H9 (cell line): Measurements from ENCODE around the gene TMEM109. TPM values are rescaled to one million over a fixed set of nuclear protein-coding genes. Genes with fewer than 3 reads are reported as not detected.

ENCODE experiments used
- DNase-seq: peaks from one replicate; pipeline ENCODE4 v3.0.0-alpha.2; 2017
- H2AFZ ChIP-seq: one replicate; pipeline ENCODE4 v1.6.1; 2013; ENCODE audit warnings: mild to moderate bottlenecking, low read length, control low read depth, moderate library complexity
- H2AK5ac ChIP-seq: 2 replicates; pipeline ENCODE4 v1.6.1; 2013; ENCODE audit warnings: low read length, control low read depth, mixed read lengths; ENCODE audit not compliant: insufficient read length
- H2BK120ac ChIP-seq: one replicate; pipeline ENCODE4 v1.6.1; 2013; ENCODE audit warnings: low read depth, mild to moderate bottlenecking, low read length, control low read depth, inconsistent platforms; ENCODE audit not compliant: poor library complexity, severe bottlenecking
- H2BK12ac ChIP-seq: 2 replicates; pipeline ENCODE4 v1.6.1; 2013; ENCODE audit warnings: low read length, control low read depth, mixed read lengths, low read depth; ENCODE audit not compliant: insufficient read length
- H2BK15ac ChIP-seq: 2 replicates; pipeline ENCODE4 v1.6.1; 2013; ENCODE audit warnings: low read depth, low read length, control low read depth
- H2BK20ac ChIP-seq: one replicate; pipeline ENCODE4 v1.6.1; 2013; ENCODE audit warnings: low read depth, mild to moderate bottlenecking, low read length, control low read depth, inconsistent platforms; ENCODE audit not compliant: poor library complexity, severe bottlenecking
- H2BK5ac ChIP-seq: 2 replicates; pipeline ENCODE4 v1.6.1; 2013; ENCODE audit warnings: low read length, control low read depth, mixed read lengths; ENCODE audit not compliant: insufficient read length
- H3K14ac ChIP-seq: 2 replicates; pipeline ENCODE4 v1.6.1; 2013; ENCODE audit warnings: low read length, control low read depth; ENCODE audit not compliant: insufficient read depth
- H3K18ac ChIP-seq: 2 replicates; pipeline ENCODE4 v1.6.1; 2013; ENCODE audit warnings: low read depth, mild to moderate bottlenecking, mixed read lengths, low read length, control low read depth; ENCODE audit not compliant: insufficient read length
- H3K23ac ChIP-seq: 2 replicates; pipeline ENCODE4 v1.6.1; 2013; ENCODE audit warnings: low read length, control low read depth, mixed read lengths, low read depth; ENCODE audit not compliant: insufficient read length
- H3K23me2 ChIP-seq: 2 replicates; pipeline ENCODE4 v1.6.1; 2013; ENCODE audit warnings: low read depth, mild to moderate bottlenecking, mixed read lengths, low read length, control low read depth; ENCODE audit not compliant: insufficient read length, poor library complexity, severe bottlenecking
- H3K27ac ChIP-seq: 2 replicates; pipeline ENCODE4 v1.5.1; 2013; ENCODE audit warnings: low read length, control low read depth, mixed read lengths, low read depth; ENCODE audit not compliant: insufficient read length
- H3K27me3 ChIP-seq: 2 replicates; pipeline ENCODE4 v1.6.1; 2013; ENCODE audit warnings: low read length, control low read depth, inconsistent platforms; ENCODE audit not compliant: insufficient read depth
- H3K4ac ChIP-seq: 2 replicates; pipeline ENCODE4 v1.6.1; 2013; ENCODE audit warnings: low read depth, mild to moderate bottlenecking, control low read depth, inconsistent platforms, low read length, moderate library complexity
- H3K4me1 ChIP-seq: 2 replicates; pipeline ENCODE4 v1.6.1; 2013; ENCODE audit warnings: low read length, control low read depth, inconsistent platforms; ENCODE audit not compliant: insufficient read depth
- H3K4me2 ChIP-seq: 2 replicates; pipeline ENCODE4 v1.6.1; 2013; ENCODE audit warnings: low read length, control low read depth, mixed read lengths; ENCODE audit not compliant: insufficient read length, insufficient read depth
- H3K56ac ChIP-seq: 2 replicates; pipeline ENCODE4 v1.6.1; 2013; ENCODE audit warnings: low read depth, mild to moderate bottlenecking, mixed read lengths, low read length, control low read depth; ENCODE audit not compliant: insufficient read length
- H3K79me1 ChIP-seq: 2 replicates; pipeline ENCODE4 v1.6.1; 2013; ENCODE audit warnings: low read depth, mild to moderate bottlenecking, moderate library complexity, low read length, control low read depth, inconsistent platforms; ENCODE audit not compliant: insufficient read depth, poor library complexity, severe bottlenecking
- H3K79me2 ChIP-seq: 2 replicates; pipeline ENCODE4 v1.6.1; 2013; ENCODE audit warnings: low read length, control low read depth, inconsistent platforms; ENCODE audit not compliant: insufficient read depth
- H3K9ac ChIP-seq: 2 replicates; pipeline ENCODE4 v1.6.1; 2013; ENCODE audit warnings: low read length, control low read depth, mixed read lengths; ENCODE audit not compliant: insufficient read length; ENCODE audit errors: extremely low read depth
- H3K9me3 ChIP-seq: one replicate; pipeline ENCODE4 v1.6.1; 2013; ENCODE audit warnings: low read depth, low read length, inconsistent platforms; ENCODE audit not compliant: control insufficient read depth
- H3T11ph ChIP-seq: one replicate; pipeline ENCODE4 v1.6.1; 2013; ENCODE audit warnings: mild to moderate bottlenecking, low read length, control low read depth, inconsistent platforms
- H4K20me1 ChIP-seq: one replicate; pipeline ENCODE4 v1.6.1; 2013; ENCODE audit not compliant: control insufficient read depth, insufficient read length, insufficient read depth
- H4K5ac ChIP-seq: 2 replicates; pipeline ENCODE4 v1.6.1; 2013; ENCODE audit warnings: low read depth, mild to moderate bottlenecking, mixed read lengths, low read length, control low read depth; ENCODE audit not compliant: insufficient read length
- H4K8ac ChIP-seq: replicated peaks from 2 replicates; pipeline ENCODE4 v1.6.1; 2013; ENCODE audit warnings: low read length, control low read depth, mixed read lengths, low read depth; ENCODE audit not compliant: insufficient read length
- H4K91ac ChIP-seq: 2 replicates; pipeline ENCODE4 v1.6.1; 2013; ENCODE audit warnings: low read depth, mild to moderate bottlenecking, moderate library complexity, mixed read lengths, low read length, control low read depth; ENCODE audit not compliant: insufficient read length
- H3K27ac Mint-ChIP-seq, 3 experiments: 2 replicates in 2 of 3; 3 replicates in 1 of 3; pipeline ENCODE4 v1.8.0; 2020 to 2021; ENCODE audit warnings: mixed read lengths in 3 of 3, mild to moderate bottlenecking in 1 of 3, moderate library complexity in 1 of 3
- H3K27me3 Mint-ChIP-seq: 2 replicates; pipeline ENCODE4 v1.8.0; 2021; ENCODE audit warnings: low read depth, mild to moderate bottlenecking, moderate library complexity, mixed read lengths
- H3K36me3 Mint-ChIP-seq, 3 experiments: 2 replicates in 2 of 3; 3 replicates in 1 of 3; pipeline ENCODE4 v1.8.0; 2020 to 2021; ENCODE audit warnings: low read depth in 3 of 3, mixed read lengths in 3 of 3; ENCODE audit not compliant: insufficient read depth in 1 of 3
- H3K4me1 Mint-ChIP-seq, 2 experiments: 2 replicates each; pipeline ENCODE4 v1.8.0; 2020; ENCODE audit warnings: mixed read lengths in 2 of 2
- H3K4me3 Mint-ChIP-seq, 2 experiments: 2 replicates in 1 of 2; 3 replicates in 1 of 2; pipeline ENCODE4 v1.8.0; 2020 to 2021; ENCODE audit warnings: mild to moderate bottlenecking in 2 of 2, mixed read lengths in 2 of 2, moderate library complexity in 1 of 2
- H3K9me3 Mint-ChIP-seq, 2 experiments: 2 replicates in 1 of 2; 3 replicates in 1 of 2; pipeline ENCODE4 v1.8.0; 2020; ENCODE audit warnings: mild to moderate bottlenecking in 2 of 2, mixed read lengths in 2 of 2, moderate library complexity in 1 of 2
- WGBS: extraction: QIAGEN DNeasy Blood & Tissue Kit; methylation state at CpG from one replicate; pipeline ENCODE4 v1.1.7; 2013; ENCODE audit warnings: missing lambda C conversion rate, low lambda C conversion rate, mixed read lengths; ENCODE audit not compliant: insufficient read length; ENCODE audit errors: extremely low coverage; 5-methylcytosine and 5-hydroxymethylcytosine counted together
- total RNA-seq: library from RNA; stranded (reverse); gene quantifications from 2 replicates; pipeline ENCODE4 v1.2.1, GENCODE V29; 2021
- TF ChIP-seq, protein P1 (sequence below): fragments of 200-600 bp; sonication (generic); conservative IDR thresholded peaks from 3 replicates; pipeline ENCODE4 v1.8.0; 2021; ENCODE audit warnings: antibody characterized with exemption, mild to moderate bottlenecking

Gene TMEM109
- total RNA-seq, 1 experiment from 2014 or later: 38.0 TPM

DNA sequence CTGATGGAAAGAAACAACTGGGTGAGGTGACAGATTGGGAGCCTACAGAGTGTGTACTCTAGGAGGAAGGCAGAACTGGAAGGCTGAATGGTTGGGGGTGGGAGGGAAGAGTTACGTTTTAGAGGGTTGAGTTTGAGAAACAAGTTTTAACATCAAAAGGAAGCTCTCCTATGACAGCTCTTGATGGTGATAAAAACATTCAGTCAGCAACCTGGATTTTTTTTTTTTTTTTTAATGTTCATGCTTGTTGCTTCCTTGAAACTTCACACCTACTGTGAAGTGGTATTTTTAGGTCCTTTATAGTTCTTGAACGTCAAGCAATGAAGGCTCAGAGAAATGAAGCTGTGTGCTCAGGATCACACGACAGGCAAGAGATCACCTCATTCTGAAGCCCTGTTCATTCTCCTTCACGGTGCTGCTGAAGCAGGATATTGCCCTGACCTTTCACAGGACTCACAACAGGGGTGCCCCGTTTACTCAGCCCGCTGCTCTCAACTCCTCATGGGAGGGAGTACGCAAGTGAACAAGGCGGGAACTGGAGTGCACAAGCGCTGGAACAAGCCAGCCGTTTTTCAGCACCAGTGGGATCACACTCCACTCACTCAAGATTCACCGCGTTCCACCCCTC is 1.6 kb upstream of the TMEM109 start:
- no peak overlapping the region; a peak in 2 of 7 replicates for H3K27ac Mint-ChIP-seq
- TF ChIP-seq, protein P1, sequence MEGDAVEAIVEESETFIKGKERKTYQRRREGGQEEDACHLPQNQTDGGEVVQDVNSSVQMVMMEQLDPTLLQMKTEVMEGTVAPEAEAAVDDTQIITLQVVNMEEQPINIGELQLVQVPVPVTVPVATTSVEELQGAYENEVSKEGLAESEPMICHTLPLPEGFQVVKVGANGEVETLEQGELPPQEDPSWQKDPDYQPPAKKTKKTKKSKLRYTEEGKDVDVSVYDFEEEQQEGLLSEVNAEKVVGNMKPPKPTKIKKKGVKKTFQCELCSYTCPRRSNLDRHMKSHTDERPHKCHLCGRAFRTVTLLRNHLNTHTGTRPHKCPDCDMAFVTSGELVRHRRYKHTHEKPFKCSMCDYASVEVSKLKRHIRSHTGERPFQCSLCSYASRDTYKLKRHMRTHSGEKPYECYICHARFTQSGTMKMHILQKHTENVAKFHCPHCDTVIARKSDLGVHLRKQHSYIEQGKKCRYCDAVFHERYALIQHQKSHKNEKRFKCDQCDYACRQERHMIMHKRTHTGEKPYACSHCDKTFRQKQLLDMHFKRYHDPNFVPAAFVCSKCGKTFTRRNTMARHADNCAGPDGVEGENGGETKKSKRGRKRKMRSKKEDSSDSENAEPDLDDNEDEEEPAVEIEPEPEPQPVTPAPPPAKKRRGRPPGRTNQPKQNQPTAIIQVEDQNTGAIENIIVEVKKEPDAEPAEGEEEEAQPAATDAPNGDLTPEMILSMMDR: no peak

More for the DNA sequence above, 1.6 kb upstream of the TMEM109 start:
- H3K9me3 ChIP-seq: no peaks in the 10 kb centered on the region
- WGBS: no CpG with 5 or more reads among the region's 12 CpGs
- no peak overlapping the region for H4K5ac ChIP-seq
- H3K23me2 ChIP-seq: peaks cover 22% of the 10 kb centered on the region
- no peak overlapping the region for H2BK120ac ChIP-seq
- no peak overlapping the region for H2AFZ ChIP-seq
- no peaks in the 10 kb centered on the region for H3K79me1 ChIP-seq
- H3T11ph ChIP-seq: no peak overlapping the region
- H2BK15ac ChIP-seq: no peak overlapping the region
- H3K36me3 Mint-ChIP-seq: peaks cover 0 to 5% (median 4%) of the 10 kb centered on the region in 3 experiments; a peak in 5 of 7 replicates
- no peaks in the 10 kb centered on the region; the same call in 1 of the 2 replicates for H3K27me3 ChIP-seq
- no peak overlapping the region for H3K56ac ChIP-seq
- no peak overlapping the region for H3K27ac ChIP-seq
- no peak overlapping the region for H4K91ac ChIP-seq
- no peak overlapping the region for H3K9ac ChIP-seq
- no peak overlapping the region for H3K23ac ChIP-seq
- no peaks in the 10 kb centered on the region; the same call in 1 of the 2 replicates for H3K79me2 ChIP-seq
- peaks cover 2% of the 10 kb centered on the region; the same call in 1 of the 2 replicates for H3K4me1 ChIP-seq
- H4K8ac ChIP-seq: no peak overlapping the region
- H2BK12ac ChIP-seq: no peak overlapping the region
- no peak overlapping the region for H2BK5ac ChIP-seq
- H2BK20ac ChIP-seq: no peak overlapping the region
- H2AK5ac ChIP-seq: no peak overlapping the region
- no peak overlapping the region for H3K18ac ChIP-seq
- H3K4me2 ChIP-seq: no peak overlapping the region
- peaks cover 3 to 5% of the 10 kb centered on the region in 2 experiments; a peak in 4 of 5 replicates for H3K9me3 Mint-ChIP-seq
- peaks cover 46% of the 10 kb centered on the region for H3K27me3 Mint-ChIP-seq
- H4K20me1 ChIP-seq: no peaks in the 10 kb centered on the region
- no peak overlapping the region for H3K4me3 Mint-ChIP-seq
- no peak overlapping the region for H3K4ac ChIP-seq
- H3K14ac ChIP-seq: no peak overlapping the region
- H3K4me1 Mint-ChIP-seq: peaks cover 39% of the 10 kb centered on the region in 2 experiments
- no peak for DNase-seq
